GM12872 (cell line): Measurements from ENCODE around the gene TNFRSF12A.

Experiments used
- TF ChIP-seq, protein P1 (sequence below): IDR thresholded peaks from 3 replicates; pipeline ENCODE4 v1.5.1; 2011; ENCODE audit warnings: low read depth, mild to moderate bottlenecking, low read length, moderate library complexity; ENCODE audit not compliant: insufficient read depth

Gene TNFRSF12A

DNA sequence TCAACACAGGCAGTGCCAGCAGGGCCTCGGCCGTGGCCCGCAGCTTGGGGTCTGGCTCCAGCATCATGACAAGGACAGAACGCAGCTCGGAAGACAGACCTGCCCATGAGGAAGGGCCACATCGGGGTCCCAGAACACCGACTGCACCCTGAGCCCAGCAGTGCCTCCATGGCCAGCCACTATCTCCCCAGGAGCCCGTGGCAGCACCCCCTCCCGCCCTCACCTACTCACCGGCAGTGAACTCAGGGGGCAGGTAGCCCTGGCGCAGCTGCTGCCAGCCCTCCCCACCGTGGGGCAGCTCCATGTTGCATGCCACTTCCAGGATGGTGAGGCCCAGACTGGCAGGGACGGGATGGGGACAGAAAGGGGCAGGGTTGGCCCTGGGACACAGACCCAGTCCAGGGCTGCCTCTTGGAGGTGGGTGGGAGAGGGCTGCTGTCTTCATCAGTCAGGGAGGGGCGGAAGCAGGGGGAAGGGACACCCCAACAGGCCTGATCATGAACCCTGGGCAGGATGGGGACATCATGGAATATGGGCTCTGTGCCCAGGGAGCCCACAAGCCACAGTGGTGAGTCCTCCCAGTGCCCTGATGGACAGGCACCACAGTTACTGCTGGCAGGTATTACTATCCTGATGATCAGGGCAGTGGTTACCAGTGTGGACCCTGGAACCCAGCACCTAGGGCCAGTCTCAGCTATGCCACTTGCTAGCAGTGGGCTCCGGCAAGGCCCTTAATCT is 45.7 kb upstream of the TNFRSF12A start:
- TF ChIP-seq, protein P1, sequence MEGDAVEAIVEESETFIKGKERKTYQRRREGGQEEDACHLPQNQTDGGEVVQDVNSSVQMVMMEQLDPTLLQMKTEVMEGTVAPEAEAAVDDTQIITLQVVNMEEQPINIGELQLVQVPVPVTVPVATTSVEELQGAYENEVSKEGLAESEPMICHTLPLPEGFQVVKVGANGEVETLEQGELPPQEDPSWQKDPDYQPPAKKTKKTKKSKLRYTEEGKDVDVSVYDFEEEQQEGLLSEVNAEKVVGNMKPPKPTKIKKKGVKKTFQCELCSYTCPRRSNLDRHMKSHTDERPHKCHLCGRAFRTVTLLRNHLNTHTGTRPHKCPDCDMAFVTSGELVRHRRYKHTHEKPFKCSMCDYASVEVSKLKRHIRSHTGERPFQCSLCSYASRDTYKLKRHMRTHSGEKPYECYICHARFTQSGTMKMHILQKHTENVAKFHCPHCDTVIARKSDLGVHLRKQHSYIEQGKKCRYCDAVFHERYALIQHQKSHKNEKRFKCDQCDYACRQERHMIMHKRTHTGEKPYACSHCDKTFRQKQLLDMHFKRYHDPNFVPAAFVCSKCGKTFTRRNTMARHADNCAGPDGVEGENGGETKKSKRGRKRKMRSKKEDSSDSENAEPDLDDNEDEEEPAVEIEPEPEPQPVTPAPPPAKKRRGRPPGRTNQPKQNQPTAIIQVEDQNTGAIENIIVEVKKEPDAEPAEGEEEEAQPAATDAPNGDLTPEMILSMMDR, result no peak

DNA sequence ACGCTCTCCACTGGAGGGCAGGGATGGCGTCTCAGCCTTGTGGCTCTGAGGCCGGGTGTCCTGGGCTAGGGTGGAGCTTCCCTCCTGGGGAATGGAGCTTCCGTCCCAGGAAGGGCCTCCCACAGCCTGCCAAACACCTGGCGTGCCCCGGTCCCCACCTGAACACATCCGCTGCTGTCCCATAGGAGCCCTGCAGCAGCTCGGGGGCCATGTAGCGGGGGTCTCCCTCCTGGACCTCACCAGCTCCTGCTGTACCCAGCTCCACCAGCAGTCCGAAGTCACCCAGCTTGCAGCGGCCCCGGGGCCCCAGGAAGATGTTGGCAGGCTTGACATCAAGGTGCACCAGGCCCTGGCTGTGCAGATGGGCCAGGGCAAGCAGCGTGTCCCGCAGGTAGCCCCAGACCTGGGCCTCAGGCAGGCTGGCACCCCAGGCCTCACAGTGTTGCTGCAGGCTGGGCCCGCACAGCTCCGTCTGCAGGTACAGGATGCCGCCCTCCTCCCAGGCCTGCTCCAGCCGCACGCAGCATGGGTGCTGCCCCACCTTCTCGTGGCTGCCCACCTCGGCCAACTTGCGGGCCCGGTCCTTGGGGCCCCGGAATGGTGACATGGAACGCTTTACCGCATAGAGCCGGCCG is 44.9 kb upstream of the TNFRSF12A start:
- TF ChIP-seq, protein P1, result no peak

DNA sequence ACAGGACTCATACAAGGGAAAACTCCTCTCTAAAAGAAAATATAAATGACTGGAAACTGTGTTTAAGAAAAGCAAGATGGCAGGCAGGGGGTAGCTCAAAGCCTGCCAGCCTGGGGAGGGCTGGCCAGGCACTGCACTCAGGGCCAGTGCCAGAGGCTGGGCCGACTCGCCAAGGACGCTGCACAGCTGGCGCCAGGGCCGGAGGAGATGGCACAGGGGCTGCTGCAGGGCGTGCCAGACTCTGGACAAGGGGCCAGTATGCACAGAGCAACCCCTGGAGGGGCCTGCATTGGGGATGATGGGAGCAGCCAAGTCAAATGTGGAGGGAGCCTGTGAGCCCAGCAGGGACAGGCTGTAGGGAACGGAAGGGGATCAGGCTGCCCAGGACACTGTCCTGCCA is 44.0 kb upstream of the TNFRSF12A start:
- TF ChIP-seq, protein P1, result no peak

DNA sequence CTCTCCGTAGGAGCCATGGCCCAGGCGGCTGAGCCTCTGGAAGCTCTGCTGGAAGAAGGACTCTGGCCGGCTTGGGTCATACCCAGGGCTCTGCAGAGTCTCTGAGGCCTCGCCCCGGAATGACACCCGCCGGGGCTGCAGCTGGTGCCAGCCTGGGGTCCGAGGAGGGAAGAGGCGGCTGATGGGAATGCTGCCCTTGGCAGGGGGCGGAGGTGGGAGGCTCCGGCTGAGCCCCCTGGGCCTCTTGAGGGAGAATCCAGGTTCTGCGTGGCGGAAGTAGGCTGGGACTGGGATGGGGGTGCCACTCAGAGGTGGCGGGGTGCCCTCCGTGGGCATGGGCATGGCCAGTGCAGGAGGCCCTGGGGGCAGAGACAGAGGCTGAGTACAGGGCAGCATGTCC is 43.5 kb upstream of the TNFRSF12A start:
- TF ChIP-seq, protein P1, result no peak

DNA sequence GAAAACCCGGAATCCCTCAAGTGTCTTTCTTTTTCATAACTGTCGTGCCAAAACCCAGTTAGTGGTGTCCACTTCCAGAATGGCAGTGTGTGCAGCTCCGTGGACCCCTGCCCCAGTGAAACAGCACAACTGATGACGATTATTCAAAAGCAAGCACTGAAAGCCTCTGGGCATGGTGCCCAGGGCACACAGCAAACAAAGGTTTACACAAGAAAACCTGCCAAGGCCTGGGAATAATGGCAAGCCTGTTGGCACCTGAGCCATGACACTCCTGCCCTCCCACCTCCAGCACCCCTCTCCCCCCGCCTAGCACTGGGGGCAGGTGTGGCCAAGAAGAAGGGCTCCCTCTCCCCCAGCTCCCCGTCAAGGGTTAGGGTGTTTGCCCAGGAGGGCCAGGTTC is 42.7 kb upstream of the TNFRSF12A start:
- TF ChIP-seq, protein P1, result no peak

DNA sequence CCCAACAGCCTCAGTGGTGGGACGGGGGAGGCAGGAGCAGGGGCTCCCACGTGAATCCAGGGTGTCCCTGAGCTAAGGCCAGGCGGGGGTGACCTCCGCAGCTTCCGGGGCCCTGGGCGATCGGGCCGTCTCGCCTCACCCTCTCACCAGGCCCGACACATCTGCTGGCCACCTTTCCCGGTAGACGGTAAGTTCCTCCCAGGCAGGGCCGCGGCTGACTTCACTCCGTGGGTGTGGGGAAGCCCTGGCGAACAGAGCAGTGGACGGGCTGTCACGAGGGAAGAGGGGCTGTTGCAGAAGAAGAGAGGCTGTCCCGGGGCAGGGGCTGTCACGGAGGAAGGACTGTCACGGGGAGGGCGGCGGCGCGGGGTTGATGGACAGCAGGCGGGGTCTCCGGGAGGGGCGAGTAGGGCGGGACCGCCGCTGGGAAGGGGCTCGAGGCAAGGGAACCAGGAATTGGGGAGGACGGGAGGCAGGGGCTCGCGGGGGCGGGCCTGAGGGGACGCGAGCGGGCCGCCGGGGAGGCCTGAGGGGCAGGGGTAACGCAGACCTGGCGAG is 40.4 kb upstream of the TNFRSF12A start:
- TF ChIP-seq, protein P1, result no peak

DNA sequence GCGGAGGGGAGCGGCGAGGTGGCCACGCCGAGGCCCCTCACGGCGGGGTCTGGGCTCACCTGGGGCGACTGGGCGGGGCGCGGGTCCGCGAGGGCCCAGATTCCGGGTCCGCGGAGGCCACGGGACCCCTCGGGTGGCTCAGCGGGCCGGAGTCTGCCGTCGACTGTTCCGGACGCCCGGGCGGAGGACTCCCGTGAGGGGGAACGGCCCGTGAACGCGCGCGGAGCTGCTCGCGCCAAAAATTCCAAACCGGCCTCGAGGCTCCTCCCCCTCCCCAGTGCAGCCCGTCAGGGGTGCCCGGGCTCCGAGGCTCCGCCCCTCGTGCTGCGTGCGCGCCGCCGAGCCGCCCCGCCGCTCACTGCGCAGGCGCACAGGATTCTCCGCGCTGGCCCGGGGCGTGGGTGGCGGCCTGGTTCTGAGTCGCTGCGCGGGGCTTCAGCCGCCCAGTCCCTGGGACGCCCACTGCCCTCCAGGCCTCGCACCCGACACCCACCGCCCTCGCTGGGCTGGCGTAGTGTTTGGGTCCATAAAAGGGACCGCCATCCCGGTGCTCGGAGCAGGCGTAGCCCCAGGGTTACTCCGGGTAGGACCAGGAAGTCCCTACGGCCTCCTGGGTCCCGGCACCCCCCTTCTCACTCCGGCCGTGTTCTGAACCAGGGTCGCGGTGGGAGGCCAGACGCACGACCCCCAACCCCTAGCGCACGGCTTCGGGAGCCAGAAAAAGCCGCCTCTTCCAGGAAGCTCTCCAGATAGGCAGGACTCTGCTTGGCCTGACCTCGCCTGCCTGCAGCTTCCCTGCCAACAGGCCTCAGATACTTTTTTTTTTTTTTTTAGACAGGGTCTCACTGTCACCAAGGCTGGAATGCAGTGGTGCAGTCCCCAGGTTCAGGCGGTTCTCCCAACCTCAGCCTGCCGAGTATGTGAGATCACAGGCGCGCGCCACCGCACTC is 39.7 kb upstream of the TNFRSF12A start, which contains the start of gene PKMYT1:
Gene PKMYT1 (minus strand): TSS at position 220 of the 950 bp plus-strand sequence. CDS start 789 bp downstream, outside the sequence.
- TF ChIP-seq, protein P1, result no peak
